Trophoblast cell (in vitro differentiated cells and primary cell): ENCODE results near the gene DUSP3. TPM values are rescaled to one million over a fixed set of nuclear protein-coding genes. Genes with fewer than 3 reads are reported as not detected.

Source experiments
- DNase-seq, 2 donors: peaks; one replicate each; pipeline ENCODE4 v3.0.0-alpha.2; 2016
- H2AFZ ChIP-seq: 2 replicates; pipeline ENCODE4 v1.6.1; 2013; ENCODE audit warnings: low read length, moderate library complexity, mild to moderate bottlenecking; ENCODE audit not compliant: insufficient read depth, poor library complexity
- H2AK5ac ChIP-seq: 2 replicates; pipeline ENCODE4 v1.6.1; 2013; ENCODE audit warnings: mild to moderate bottlenecking, low read length
- H2BK120ac ChIP-seq: 2 replicates; pipeline ENCODE4 v1.6.1; 2013; ENCODE audit warnings: low read length, mild to moderate bottlenecking, moderate library complexity; ENCODE audit not compliant: insufficient read depth, poor library complexity
- H2BK12ac ChIP-seq: 2 replicates; pipeline ENCODE4 v1.6.1; 2013; ENCODE audit warnings: mild to moderate bottlenecking, low read length, moderate library complexity
- H2BK5ac ChIP-seq: 2 replicates; pipeline ENCODE4 v1.6.1; 2013; ENCODE audit warnings: low read length, low read depth, moderate library complexity, mild to moderate bottlenecking; ENCODE audit not compliant: poor library complexity
- H3K14ac ChIP-seq: 2 replicates; pipeline ENCODE4 v1.6.1; 2013; ENCODE audit warnings: mild to moderate bottlenecking, low read length
- H3K18ac ChIP-seq: 2 replicates; pipeline ENCODE4 v1.6.1; 2013; ENCODE audit warnings: mild to moderate bottlenecking, low read length
- H3K23ac ChIP-seq: 2 replicates; pipeline ENCODE4 v1.6.1; 2013; ENCODE audit warnings: low read length
- H3K27ac ChIP-seq: 2 replicates; pipeline ENCODE4 v1.5.1; 2013; ENCODE audit warnings: low read depth, mild to moderate bottlenecking, inconsistent platforms, low read length, moderate library complexity
- H3K27me3 ChIP-seq: 2 replicates; pipeline ENCODE4 v1.6.1; 2013; ENCODE audit warnings: inconsistent platforms, mild to moderate bottlenecking, low read length, moderate library complexity; ENCODE audit not compliant: insufficient read depth
- H3K36me3 ChIP-seq, 2 experiments: 1 replicate in 1 of 2; 2 replicates in 1 of 2; pipeline ENCODE4 v1.6.1; 2013; ENCODE audit warnings: low read length in 2 of 2, mild to moderate bottlenecking in 2 of 2, moderate library complexity in 1 of 2; ENCODE audit not compliant: insufficient read depth in 2 of 2, control insufficient read depth in 1 of 2
- H3K4ac ChIP-seq: 2 replicates; pipeline ENCODE4 v1.6.1; 2013; ENCODE audit warnings: low read depth, mild to moderate bottlenecking, low read length, moderate library complexity
- H3K4me1 ChIP-seq, 2 experiments: 1 replicate in 1 of 2; 2 replicates in 1 of 2; pipeline ENCODE4 v1.6.1; 2013; ENCODE audit warnings: low read length in 2 of 2, mild to moderate bottlenecking in 2 of 2, moderate library complexity in 1 of 2; ENCODE audit not compliant: insufficient read depth in 2 of 2, control insufficient read depth in 1 of 2
- H3K4me2 ChIP-seq: 2 replicates; pipeline ENCODE4 v1.6.1; 2013; ENCODE audit warnings: inconsistent platforms, mild to moderate bottlenecking, low read length, moderate library complexity
- H3K4me3 ChIP-seq: 2 replicates; pipeline ENCODE4 v1.5.1; 2013; ENCODE audit warnings: mild to moderate bottlenecking, low read depth, low read length, inconsistent platforms
- H3K79me1 ChIP-seq: one replicate; pipeline ENCODE4 v1.6.1; 2013; ENCODE audit warnings: low read length
- H3K79me2 ChIP-seq: 2 replicates; pipeline ENCODE4 v1.6.1; 2013; ENCODE audit warnings: low read length, mild to moderate bottlenecking; ENCODE audit not compliant: control insufficient read depth, insufficient read depth, poor library complexity
- H3K9ac ChIP-seq: 2 replicates; pipeline ENCODE4 v1.6.1; 2013; ENCODE audit warnings: mild to moderate bottlenecking, low read length
- H3K9me3 ChIP-seq: 2 replicates; pipeline ENCODE4 v1.6.1; 2013; ENCODE audit warnings: low read depth, mild to moderate bottlenecking, control low read depth, inconsistent platforms, low read length; ENCODE audit not compliant: insufficient read depth
- H4K12ac ChIP-seq: 2 replicates; pipeline ENCODE4 v1.6.1; 2013; ENCODE audit warnings: low read depth, mild to moderate bottlenecking, low read length, moderate library complexity
- H4K8ac ChIP-seq: 2 replicates; pipeline ENCODE4 v1.6.1; 2013; ENCODE audit warnings: low read depth, mild to moderate bottlenecking, low read length, moderate library complexity
- H4K91ac ChIP-seq: one replicate; pipeline ENCODE4 v1.6.1; 2013; ENCODE audit warnings: low read depth, mild to moderate bottlenecking, low read length, moderate library complexity
- WGBS: extraction: QIAGEN DNeasy Blood & Tissue Kit; methylation state at CpG from one replicate; pipeline ENCODE4 v1.1.7; 2013; ENCODE audit warnings: missing lambda C conversion rate; ENCODE audit not compliant: insufficient read length, insufficient coverage; ENCODE audit errors: extremely low coverage; 5-methylcytosine and 5-hydroxymethylcytosine counted together
- polyA plus RNA-seq: library from polyadenylated mRNA; stranded (reverse); fragments of 200-250 nt; gene quantifications from 2 replicates; pipeline ENCODE4 v1.2.3, GENCODE V29; 2013

The DUSP3 gene
- 62.1 and 62.7 TPM in 2 replicates for polyA plus RNA-seq

GRCh38 chr17:43778337-43779144 is at the start of gene DUSP3:
Gene DUSP3 (minus strand): TSS chr17:43778977. CDS start chr17:43778924, 53 bp downstream.
- H3K36me3 ChIP-seq, result peaks cover 23 to 28% of the 10 kb centered on the region in 2 experiments
- H3K4me1 ChIP-seq, result peaks cover 4 to 6% of the 10 kb centered on the region in 2 experiments
- H3K79me1 ChIP-seq, result peaks cover 16% of the 10 kb centered on the region
- peak; percentile 98 to 99 for DNase-seq
- peak within 1 kb of the TSS; percentile 99 for H2BK5ac ChIP-seq
- H3K9ac ChIP-seq, result peak within 1 kb of the TSS; percentile 75
- WGBS, result no CpG with 5 or more reads among the region's 100 CpGs
- peak within 1 kb of the TSS; percentile 97 for H4K91ac ChIP-seq
- peak within 1 kb of the TSS; percentile 92 for H3K4me2 ChIP-seq
- H2AFZ ChIP-seq, result peak within 1 kb of the TSS; percentile 74
- H2BK120ac ChIP-seq, result peak within 1 kb of the TSS; percentile 99
- H3K4me3 ChIP-seq, result peak within 1 kb of the TSS; percentile 86
- H4K12ac ChIP-seq, result peak within 1 kb of the TSS; percentile 98
- H3K4ac ChIP-seq, result peak within 1 kb of the TSS; percentile 98
- H3K79me2 ChIP-seq, result peaks cover 11% of the 10 kb centered on the region
- H3K23ac ChIP-seq, result no peak within 1 kb of the TSS
- H2BK12ac ChIP-seq, result peak within 1 kb of the TSS; percentile 62
- peak within 1 kb of the TSS; percentile 95 for H2AK5ac ChIP-seq
- H3K18ac ChIP-seq, result peak within 1 kb of the TSS; percentile 100
- peak within 1 kb of the TSS; percentile 99 for H4K8ac ChIP-seq
- no peaks in the 10 kb centered on the region for H3K9me3 ChIP-seq
- H3K27me3 ChIP-seq, result no peaks in the 10 kb centered on the region
- peak within 1 kb of the TSS; percentile 95 for H3K27ac ChIP-seq
- H3K14ac ChIP-seq, result peak within 1 kb of the TSS; percentile 99

- H3K4ac ChIP-seq, result no peak overlapping the region
- no peak overlapping the region for H3K4me2 ChIP-seq
- DNase-seq, result no peak
- H4K91ac ChIP-seq, result no peak overlapping the region
- H2AK5ac ChIP-seq, result no peak overlapping the region
- H3K9ac ChIP-seq, result no peak overlapping the region
- no peak overlapping the region for H2BK120ac ChIP-seq
- no peak overlapping the region for H2AFZ ChIP-seq
- no peak overlapping the region for H4K12ac ChIP-seq
- H3K4me3 ChIP-seq, result no peak overlapping the region
- no CpG with 5 or more reads among the region's 9 CpGs for WGBS
- no peak overlapping the region for H2BK12ac ChIP-seq
- no peak overlapping the region for H3K23ac ChIP-seq
- no peaks in the 10 kb centered on the region for H3K79me1 ChIP-seq
- no peaks in the 10 kb centered on the region for H3K79me2 ChIP-seq
- no peak overlapping the region for H3K14ac ChIP-seq
- no peak overlapping the region for H2BK5ac ChIP-seq
- H4K8ac ChIP-seq, result no peak overlapping the region
- H3K18ac ChIP-seq, result no peak overlapping the region
- H3K4me1 ChIP-seq, result peaks cover 3 to 4% of the 10 kb centered on the region in 2 experiments
- H3K27ac ChIP-seq, result no peak overlapping the region
- H3K27me3 ChIP-seq, result peaks cover 13% of the 10 kb centered on the region
- H3K9me3 ChIP-seq, result peaks cover 1% of the 10 kb centered on the region
- no peaks in the 10 kb centered on the region for H3K36me3 ChIP-seq
These were observed 48.8 kb upstream of the DUSP3 start for GRCh38 chr17:43827596-43827995.

- no CpG with 5 or more reads among the region's 7 CpGs for WGBS
These were observed 47.4 kb upstream of the DUSP3 start for GRCh38 chr17:43826206-43826605.

GRCh38 chr17:43825567-43825966 is 46.8 kb upstream of the DUSP3 start:
- DNase-seq, result no peak
- Histone ChIP-seq H3K36me3 (no peaks in the 10 kb centered on the region), H3K4me1 (no peaks in the 10 kb centered on the region), H3K14ac (no peak overlapping the region), H2BK12ac (no peak overlapping the region), H3K9ac (no peak overlapping the region), H4K91ac (no peak overlapping the region), H4K12ac (no peak overlapping the region), H3K18ac (no peak overlapping the region), H3K4ac (no peak overlapping the region), H3K27ac (no peak overlapping the region), H3K27me3 (no peaks in the 10 kb centered on the region), H2BK120ac (no peak overlapping the region), H3K9me3 (peaks cover 1% of the 10 kb centered on the region), H3K4me2 (no peak overlapping the region), H3K79me2 (no peaks in the 10 kb centered on the region), H2AFZ (no peak overlapping the region), H3K4me3 (no peak overlapping the region), H2AK5ac (no peak overlapping the region), H2BK5ac (no peak overlapping the region), H3K79me1 (no peaks in the 10 kb centered on the region), H4K8ac (no peak overlapping the region), H3K23ac (no peak overlapping the region)
- no CpG with 5 or more reads among the region's 12 CpGs for WGBS

More at GRCh38 chr17:43826206-43826605, 47.4 kb upstream of the DUSP3 start:
- H4K12ac ChIP-seq, result no peak overlapping the region
- no peak overlapping the region for H2BK120ac ChIP-seq
- H3K9me3 ChIP-seq, result peaks cover 1% of the 10 kb centered on the region
- H3K18ac ChIP-seq, result no peak overlapping the region
- H4K8ac ChIP-seq, result no peak overlapping the region
- H3K4me2 ChIP-seq, result no peak overlapping the region
- no peak overlapping the region for H4K91ac ChIP-seq
- H3K79me1 ChIP-seq, result no peaks in the 10 kb centered on the region
- H3K4ac ChIP-seq, result no peak overlapping the region
- no peak overlapping the region for H3K23ac ChIP-seq
- no peak overlapping the region for H3K4me3 ChIP-seq
- H3K14ac ChIP-seq, result no peak overlapping the region
- H3K4me1 ChIP-seq, result no peaks in the 10 kb centered on the region
- no peak for DNase-seq
- H3K79me2 ChIP-seq, result no peaks in the 10 kb centered on the region
- H2AFZ ChIP-seq, result no peak overlapping the region
- H2BK5ac ChIP-seq, result no peak overlapping the region
- H2BK12ac ChIP-seq, result no peak overlapping the region
- no peak overlapping the region for H3K27ac ChIP-seq
- no peaks in the 10 kb centered on the region for H3K36me3 ChIP-seq
- H3K9ac ChIP-seq, result no peak overlapping the region
- no peaks in the 10 kb centered on the region for H3K27me3 ChIP-seq
- H2AK5ac ChIP-seq, result no peak overlapping the region
